HG03565 (cell line): ENCODE results near the gene ZCCHC24.

Source experiments
- ATAC-seq: cut with Tn5 transposase; IDR thresholded peaks from one replicate; pipeline ENCODE4 v1.9.1; 2021; ENCODE audit warnings: mild to moderate bottlenecking, moderate library complexity; ENCODE audit not compliant: unreplicated experiment

The ZCCHC24 gene

GRCh38 chr10:79473496-79474095 is 28.2 kb upstream of the ZCCHC24 start:
- no peak for ATAC-seq

- ATAC-seq, result no peak
These were observed 27.5 kb upstream of the ZCCHC24 start for GRCh38 chr10:79472951-79473350.

- no peak for ATAC-seq
These were observed 27.0 kb upstream of the ZCCHC24 start for GRCh38 chr10:79472449-79472848.

DNA sequence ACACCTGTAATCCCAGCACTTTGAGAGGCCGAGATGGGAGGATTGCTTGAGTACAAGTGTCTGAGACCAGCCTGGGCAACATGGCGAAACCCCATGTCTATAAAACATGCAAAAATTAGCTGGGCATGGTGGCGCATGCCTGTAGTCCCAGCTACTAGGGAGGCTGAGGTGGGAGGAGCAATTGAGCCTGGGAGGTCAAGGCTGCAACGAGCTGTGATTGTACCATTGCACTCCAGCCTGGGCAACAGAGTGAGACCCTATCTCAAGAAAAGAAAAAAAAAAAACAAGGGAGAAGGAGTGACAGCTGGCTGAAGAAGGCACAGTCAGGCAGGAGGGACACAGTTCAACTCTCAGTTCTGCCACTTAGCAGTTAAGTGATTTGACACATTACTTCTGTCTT is 26.4 kb upstream of the ZCCHC24 start:
- no peak for ATAC-seq

GRCh38 chr10:79470096-79470495 is 24.7 kb upstream of the ZCCHC24 start:
- ATAC-seq, result no peak

DNA sequence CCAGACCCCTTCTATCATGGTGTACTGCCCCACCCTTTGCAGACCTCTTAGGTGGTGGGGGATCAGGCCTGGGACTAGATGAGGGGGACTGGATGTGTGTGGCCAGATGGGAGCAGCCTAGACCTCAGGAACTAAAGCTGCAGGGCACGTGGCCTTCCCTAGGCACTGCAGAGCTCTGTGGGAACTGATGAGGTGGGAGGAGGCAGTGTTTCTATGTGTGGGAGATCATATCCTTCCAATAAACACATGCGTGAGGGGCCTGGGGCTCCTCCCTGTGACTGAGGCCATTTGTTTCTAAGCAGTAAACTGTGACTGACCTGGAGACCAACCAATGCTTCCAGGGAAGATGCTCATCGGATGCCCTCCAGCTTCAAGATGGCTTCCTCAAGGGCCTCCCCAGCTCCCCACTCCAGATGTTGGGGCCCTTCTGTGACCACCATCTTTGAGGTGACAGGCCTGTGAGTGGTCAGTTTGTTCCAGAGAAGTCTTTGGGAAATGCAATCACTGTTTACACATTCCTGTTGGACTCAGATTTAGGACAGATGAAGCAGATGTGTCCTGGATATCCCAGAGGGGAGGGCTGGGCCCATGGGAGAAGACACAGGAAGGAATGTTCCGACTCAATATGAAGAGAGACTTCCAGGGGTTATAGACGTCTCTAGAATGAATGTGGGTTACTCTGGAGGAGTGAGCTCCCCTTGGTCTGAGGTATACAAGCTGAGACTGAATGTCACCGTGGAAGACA is 23.6 kb upstream of the ZCCHC24 start:
- no peak for ATAC-seq

DNA sequence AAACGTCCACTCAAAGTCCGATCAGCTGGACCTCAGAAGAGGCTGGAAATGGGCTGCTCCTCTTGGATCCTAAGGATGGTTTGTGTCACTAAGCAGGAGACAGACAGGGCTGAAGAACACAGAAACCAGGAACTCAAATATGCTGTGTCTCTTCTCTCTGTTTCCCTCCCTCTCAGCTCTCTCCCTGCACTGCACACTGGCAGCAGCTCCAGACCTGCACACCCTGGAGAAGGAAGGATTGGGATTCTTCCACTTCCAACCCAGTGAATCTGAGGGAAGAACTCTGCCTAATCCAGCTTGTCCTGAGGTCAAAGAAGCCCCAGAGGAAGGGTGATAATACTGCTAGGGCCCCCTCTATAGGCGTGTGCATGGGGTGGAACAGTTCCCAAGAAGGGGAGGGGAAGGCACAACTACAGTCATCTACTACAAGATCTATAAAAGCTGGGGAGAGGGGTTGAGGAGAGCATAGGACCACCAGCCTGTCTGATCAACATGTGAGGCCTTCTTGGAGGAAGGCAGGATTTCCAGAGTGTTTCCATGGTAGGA is 22.7 kb upstream of the ZCCHC24 start:
- no peak for ATAC-seq

DNA sequence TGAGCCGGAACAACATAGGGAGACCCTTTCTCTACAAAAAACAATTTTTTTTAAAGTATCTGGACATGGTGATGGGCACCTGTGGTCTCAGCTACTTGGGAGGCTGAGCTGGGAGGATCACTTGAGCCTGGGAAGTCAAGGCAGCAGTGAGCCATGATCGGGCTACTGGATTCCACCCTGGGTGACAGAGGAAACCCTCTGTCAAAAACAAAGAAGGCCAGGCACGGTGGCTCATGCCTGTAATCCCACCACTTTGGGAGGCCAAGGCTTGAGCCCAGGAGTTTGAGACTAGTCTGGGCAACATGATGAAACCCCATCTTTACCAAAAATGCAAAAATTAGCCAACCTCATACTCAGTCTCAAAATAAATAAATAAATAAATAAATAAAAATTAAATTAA is 19.9 kb upstream of the ZCCHC24 start:
- no peak for ATAC-seq

GRCh38 chr10:79463578-79464496 is 18.4 kb upstream of the ZCCHC24 start:
- no peak for ATAC-seq

GRCh38 chr10:79460687-79461086 is 15.3 kb upstream of the ZCCHC24 start:
- no peak for ATAC-seq

DNA sequence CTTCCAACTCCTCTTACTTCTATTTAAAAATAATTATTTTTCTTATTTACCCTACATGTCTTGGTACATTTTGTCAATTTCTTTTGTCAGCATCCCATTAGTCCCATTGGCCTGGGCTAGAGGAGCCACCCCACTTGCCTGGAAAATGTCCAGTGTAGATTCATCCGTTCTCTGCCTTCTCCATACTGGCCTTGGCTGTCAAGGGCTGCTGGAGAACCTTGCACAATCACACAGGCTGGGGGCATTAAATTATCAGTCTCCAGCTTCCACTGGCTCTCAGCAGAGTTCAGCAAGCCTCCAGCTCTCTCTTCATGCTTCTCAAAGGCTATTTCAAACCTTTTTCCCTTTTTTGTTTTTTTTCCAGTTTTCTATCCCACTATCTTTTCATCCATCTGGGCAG is 13.8 kb upstream of the ZCCHC24 start:
- ATAC-seq, result no peak

DNA sequence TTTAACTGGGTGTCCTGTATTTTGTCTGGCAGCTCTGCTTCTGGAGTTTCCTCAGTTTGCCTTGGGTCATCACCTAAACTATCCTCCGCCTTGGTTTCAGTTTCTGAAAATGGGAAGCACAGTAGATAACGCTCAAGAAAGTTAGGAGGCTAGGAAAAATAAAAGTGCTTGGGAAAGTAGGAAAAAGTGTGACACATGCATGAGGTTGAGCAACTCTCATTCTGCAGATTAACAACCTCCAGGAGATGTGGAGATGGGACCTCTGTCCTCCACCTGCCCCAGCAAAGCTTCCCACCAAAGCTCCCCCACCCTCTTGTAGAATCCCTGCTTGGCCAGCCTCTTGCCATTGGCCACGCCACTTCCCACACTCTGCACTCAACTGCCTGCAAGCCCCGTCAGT is 13.1 kb upstream of the ZCCHC24 start:
- no peak for ATAC-seq

DNA sequence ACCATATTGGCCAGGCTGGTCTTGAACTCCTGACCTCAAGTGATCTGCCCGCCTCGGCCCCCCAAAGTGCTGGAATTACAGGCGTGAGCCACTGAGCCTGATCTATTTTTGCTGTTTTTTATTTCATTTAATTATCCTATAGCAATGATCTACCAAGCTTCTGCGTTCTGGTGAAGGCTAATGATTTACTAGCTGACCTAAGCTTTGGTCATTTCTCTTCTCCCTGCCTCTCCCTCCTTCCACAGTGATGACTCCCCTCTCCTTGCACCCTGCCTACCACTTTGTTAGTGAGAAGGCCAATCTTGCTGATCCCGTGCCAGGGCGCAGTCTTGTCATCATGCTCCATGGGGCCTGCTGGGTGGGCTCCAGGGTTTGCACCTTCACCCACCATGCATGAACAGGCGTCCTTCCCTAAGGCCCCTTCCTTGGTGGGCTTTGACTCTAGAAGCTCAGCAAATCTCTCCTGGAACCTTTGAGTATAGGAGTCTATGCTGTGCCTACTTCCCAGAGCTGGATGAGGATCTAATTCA is 11.9 kb upstream of the ZCCHC24 start:
- ATAC-seq, result no peak

GRCh38 chr10:79454259-79454658 is 8.8 kb upstream of the ZCCHC24 start:
- no peak for ATAC-seq

DNA sequence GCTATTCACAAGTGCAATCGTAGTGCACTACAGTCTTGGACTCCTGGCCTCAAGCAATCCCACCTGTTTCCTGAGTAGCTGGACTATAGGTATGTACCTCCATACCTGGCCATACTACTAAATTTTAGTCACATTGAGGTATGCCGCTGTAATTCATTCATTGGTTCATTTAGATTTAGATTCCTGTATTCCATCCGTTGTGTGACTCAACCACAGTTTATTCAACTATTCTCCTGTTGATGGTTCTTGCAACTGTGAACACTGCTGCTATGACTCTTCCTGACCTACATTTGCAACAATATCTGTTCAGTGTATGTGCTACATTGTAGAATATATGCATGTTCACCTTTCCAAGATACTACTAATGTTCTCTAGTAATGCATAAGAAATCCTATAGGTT is 8.0 kb upstream of the ZCCHC24 start:
- no peak for ATAC-seq

DNA sequence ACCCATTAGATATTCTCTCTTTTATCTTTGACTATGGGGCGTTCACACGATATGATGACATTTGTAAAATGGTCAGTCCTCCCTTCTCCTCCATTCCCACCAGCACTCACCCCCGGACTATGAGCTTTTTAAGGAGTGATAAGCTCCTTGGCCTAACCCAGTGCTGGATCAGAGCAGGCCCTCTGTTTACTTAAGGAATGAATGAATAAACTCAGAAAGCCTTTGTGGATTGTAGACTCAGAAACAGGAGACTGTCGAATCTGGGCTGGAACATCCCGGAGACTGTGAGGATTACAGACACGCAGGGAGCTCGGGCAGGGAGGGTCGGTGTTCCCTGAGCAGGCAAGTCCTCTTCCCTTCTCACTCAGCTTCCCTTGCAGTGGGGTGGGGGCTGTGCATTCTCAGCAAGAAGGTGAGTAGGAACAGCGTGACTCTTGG is 6.8 kb upstream of the ZCCHC24 start:
- ATAC-seq, result no peak

GRCh38 chr10:79451046-79451699 is 5.7 kb upstream of the ZCCHC24 start:
- no peak for ATAC-seq

- no peak for ATAC-seq
These were observed 4.0 kb upstream of the ZCCHC24 start for GRCh38 chr10:79449181-79450146.

DNA sequence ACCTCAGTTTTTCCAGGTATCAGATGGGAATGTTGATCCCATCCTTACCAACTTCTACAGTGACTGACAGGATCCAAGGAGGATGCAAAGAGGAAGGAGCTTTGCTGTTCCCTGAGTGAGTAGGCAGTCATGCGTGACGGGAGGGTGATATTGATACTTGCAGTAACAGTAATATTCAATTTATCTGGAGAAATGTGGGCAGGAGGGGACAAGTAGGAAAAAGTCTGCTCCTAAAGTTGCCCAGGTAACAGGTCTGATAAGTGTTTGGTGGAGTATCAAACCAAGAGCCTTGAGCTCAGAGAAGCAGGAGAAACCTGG is 3.3 kb upstream of the ZCCHC24 start:
- ATAC-seq, result no peak
